OCI-LY3 (cell line): ENCODE results near the gene TEX35.
A peak's percentile ranks its signal among the peaks of the same experiment; 100 is the strongest.

Experiments used
- H2AFZ ChIP-seq: fragments of 200-600, 300-600 bp; shearing (Covaris generic); 2 replicates; pipeline ENCODE4 v1.6.0; 2014; ENCODE audit warnings: antibody characterized with exemption, low read depth, low read length
- H3K27ac ChIP-seq: fragments of 200-600, 300-600 bp; sonication (generic); 2 replicates; pipeline ENCODE4 v1.5.1; 2014; ENCODE audit warnings: mild to moderate bottlenecking, low read length, moderate library complexity, mixed read lengths
- H3K27me3 ChIP-seq: fragments of 200-600, 300-600 bp; sonication (generic); 2 replicates; pipeline ENCODE4 v1.6.1; 2014; ENCODE audit warnings: low read depth, low read length, mixed read lengths
- H3K36me3 ChIP-seq: fragments of 200-600, 300-600 bp; sonication (generic); replicated peaks from 2 replicates; pipeline ENCODE3; 2014; ENCODE audit warnings: low read depth, low read length, mixed read lengths
- H3K4me1 ChIP-seq: fragments of 300-600, 200-600 bp; sonication (generic); 2 replicates; pipeline ENCODE4 v1.6.1; 2014; ENCODE audit warnings: low read length, mixed read lengths
- H3K4me2 ChIP-seq: fragments of 200-600, 300-600 bp; sonication (generic); 2 replicates; pipeline ENCODE4 v1.6.1; 2014; ENCODE audit warnings: low read length, mixed read lengths
- H3K4me3 ChIP-seq: fragments of 300-600, 200-600 bp; sonication (generic); 2 replicates; pipeline ENCODE4 v1.5.1; 2014; ENCODE audit warnings: antibody characterized with exemption, mild to moderate bottlenecking, low read length, moderate library complexity
- H3K79me2 ChIP-seq: fragments of 300-600, 200-600 bp; shearing (Covaris generic); 2 replicates; pipeline ENCODE4 v1.6.1; 2014; ENCODE audit warnings: mild to moderate bottlenecking, low read length, mixed read lengths
- H3K9ac ChIP-seq: fragments of 300-600, 200-600 bp; shearing (Covaris generic); 2 replicates; pipeline ENCODE4 v1.6.0; 2014; ENCODE audit warnings: mild to moderate bottlenecking, low read length, moderate library complexity
- H3K9me3 ChIP-seq: fragments of 200-600, 300-600 bp; shearing (Covaris generic); 2 replicates; pipeline ENCODE4 v1.6.1; 2014; ENCODE audit warnings: low read length, mixed read lengths; ENCODE audit not compliant: insufficient read depth
- H4K20me1 ChIP-seq: fragments of 200-600, 300-600 bp; sonication (generic); 2 replicates; pipeline ENCODE4 v1.6.1; 2016; ENCODE audit warnings: low read length, mixed read lengths; ENCODE audit not compliant: insufficient read depth
- CTCF ChIP-seq: fragments of 200-600, 300-600 bp; sonication (generic); IDR thresholded peaks from 2 replicates; pipeline ENCODE4 v1.5.1; 2014; ENCODE audit warnings: antibody characterized with exemption, low read length, low read depth
- EZH2phosphoT487 ChIP-seq: fragments of 200-600 bp; shearing (Covaris generic); IDR thresholded peaks from 2 replicates; pipeline ENCODE4 v1.6.1; 2018; ENCODE audit warnings: antibody characterized with exemption, mixed run types, low read depth

TEX35 gene

GRCh38 chr1:178512566-178513277, at the start of gene TEX35:
Gene TEX35, plus strand, starts transcription at chr1:178513109. Its CDS starts 80 bp downstream, at chr1:178513189.
- Histone ChIP-seq H3K79me2 (no peaks in the 10 kb centered on the region), H3K9ac (no peak within 1 kb of the TSS), H3K27me3 (no peaks in the 10 kb centered on the region), H3K4me3 (no peak within 1 kb of the TSS), H3K9me3 (no peaks in the 10 kb centered on the region), H3K27ac (no peak within 1 kb of the TSS), H2AFZ (no peak within 1 kb of the TSS), H3K4me1 (no peaks in the 10 kb centered on the region), H3K36me3 (no peaks in the 10 kb centered on the region), H3K4me2 (no peak within 1 kb of the TSS), H4K20me1 (no peaks in the 10 kb centered on the region)
- no peak for TF ChIP-seq EZH2phosphoT487
- no peak for TF ChIP-seq CTCF

- Histone ChIP-seq H2AFZ (no peak overlapping the region), H3K9me3 (no peaks in the 10 kb centered on the region), H3K27me3 (no peaks in the 10 kb centered on the region), H3K9ac (no peak overlapping the region), H3K27ac (0 out of 2 replicates have a peak overlapping the region, but pooled peaks have one; percentile 8), H3K4me2 (peak overlapping the region; percentile 38), H3K4me1 (peaks cover 29% of the 10 kb centered on the region), H4K20me1 (no peaks in the 10 kb centered on the region), H3K4me3 (peak overlapping the region; percentile 11; the same call in 1 of the 2 replicates), H3K79me2 (no peaks in the 10 kb centered on the region), H3K36me3 (peaks cover 5% of the 10 kb centered on the region)
- TF ChIP-seq EZH2phosphoT487: no peak
- TF ChIP-seq CTCF: no peak
These were observed 48.8 kb upstream of the TEX35 start for GRCh38 chr1:178464141-178464540.

GRCh38 chr1:178464566-178464965, 48.3 kb upstream of the TEX35 start:
- no peaks in the 10 kb centered on the region for H3K9me3 ChIP-seq
- H3K9ac ChIP-seq: no peak overlapping the region
- no peak for TF ChIP-seq CTCF
- TF ChIP-seq EZH2phosphoT487: no peak
- H3K4me1 ChIP-seq: peaks cover 29% of the 10 kb centered on the region
- H3K27ac ChIP-seq: 0 out of 2 replicates have a peak overlapping the region, but pooled peaks have one; percentile 8
- H3K36me3 ChIP-seq: peaks cover 5% of the 10 kb centered on the region
- H2AFZ ChIP-seq: no peak overlapping the region
- H3K4me2 ChIP-seq: peak overlapping the region; percentile 38
- H3K27me3 ChIP-seq: no peaks in the 10 kb centered on the region
- no peaks in the 10 kb centered on the region for H4K20me1 ChIP-seq
- H3K4me3 ChIP-seq: peak overlapping the region; percentile 11; the same call in 1 of the 2 replicates
- no peaks in the 10 kb centered on the region for H3K79me2 ChIP-seq

GRCh38 chr1:178465011-178465410, 47.9 kb upstream of the TEX35 start:
- Histone ChIP-seq H3K79me2 (no peaks in the 10 kb centered on the region), H3K9ac (no peak overlapping the region), H3K4me1 (peaks cover 30% of the 10 kb centered on the region), H3K4me2 (no peak overlapping the region), H3K4me3 (no peak overlapping the region), H4K20me1 (no peaks in the 10 kb centered on the region), H3K27ac (no peak overlapping the region), H2AFZ (no peak overlapping the region), H3K9me3 (no peaks in the 10 kb centered on the region), H3K36me3 (peaks cover 5% of the 10 kb centered on the region), H3K27me3 (no peaks in the 10 kb centered on the region)
- TF ChIP-seq CTCF (no peak), EZH2phosphoT487 (no peak)
